Measurements from ENCODE around the gene TULP4.

The TULP4 gene

DNA sequence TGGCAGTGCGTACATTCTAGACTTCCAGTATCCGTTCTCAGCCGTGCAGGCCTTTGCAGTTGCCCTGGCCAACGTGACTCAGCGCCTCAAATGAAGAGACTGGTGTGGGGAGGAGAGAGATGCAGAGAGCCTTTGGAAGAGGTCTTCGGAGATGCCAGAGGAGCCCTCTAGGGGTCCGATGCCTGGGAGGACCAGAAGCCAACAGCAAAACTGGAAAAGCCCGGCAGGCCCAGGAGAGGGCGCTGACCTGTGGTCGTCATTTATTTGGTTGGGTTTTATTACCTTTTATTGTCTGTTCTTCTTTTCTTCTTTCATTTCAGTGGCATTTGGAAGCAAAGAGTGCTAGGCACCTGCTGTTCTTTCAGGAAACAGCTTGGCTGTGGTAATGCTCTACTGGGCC, 194.3 kb downstream of the TULP4 start:
- no peak overlapping the region for H3K14ac ChIP-seq (ENCODE audit: low read length)
- H4K91ac ChIP-seq (ENCODE audit: low read depth, low read length): no peak overlapping the region
- H3K4ac ChIP-seq (ENCODE audit: low read depth, low read length): no peak overlapping the region
- H3K4me3 ChIP-seq (ENCODE audit: low read depth, low read length): no peak overlapping the region
- H3K79me2 ChIP-seq (ENCODE audit: control insufficient read depth, insufficient read depth, low read length, poor library complexity): no peaks in the 10 kb centered on the region
- H4K8ac ChIP-seq (ENCODE audit: low read depth, low read length): no peak overlapping the region
- DNase-seq: no peak
- no peak overlapping the region for H2AFZ ChIP-seq (ENCODE audit: insufficient read depth, low read length, poor library complexity)
- no peaks in the 10 kb centered on the region for H3K9me3 ChIP-seq (ENCODE audit: insufficient read depth, low read depth, low read length)
- H3K4me2 ChIP-seq (ENCODE audit: low read length): no peak overlapping the region
- H3K79me1 ChIP-seq (ENCODE audit: low read length): no peaks in the 10 kb centered on the region
- no peak overlapping the region for H3K27ac ChIP-seq (ENCODE audit: low read depth, low read length)
- no peak overlapping the region for H2BK12ac ChIP-seq (ENCODE audit: low read length)
- H3K18ac ChIP-seq (ENCODE audit: low read length): no peak overlapping the region
- H3K23ac ChIP-seq (ENCODE audit: low read length): no peak overlapping the region
- no peak overlapping the region for H2AK5ac ChIP-seq (ENCODE audit: low read length)
- no CpG with 5 or more reads among the region's 10 CpGs for WGBS (ENCODE audit: extremely low coverage, insufficient coverage, insufficient read length)
- no peaks in the 10 kb centered on the region for H3K4me1 ChIP-seq (ENCODE audit: control insufficient read depth in 1 of 2, insufficient read depth in 2 of 2, low read length in 2 of 2)
- no peak overlapping the region for H2BK120ac ChIP-seq (ENCODE audit: insufficient read depth, low read length, poor library complexity)
- H3K27me3 ChIP-seq (ENCODE audit: insufficient read depth, low read length): no peaks in the 10 kb centered on the region
- H4K12ac ChIP-seq (ENCODE audit: low read depth, low read length): no peak overlapping the region
- no peak overlapping the region for H2BK5ac ChIP-seq (ENCODE audit: low read depth, low read length, poor library complexity)
- H3K9ac ChIP-seq (ENCODE audit: low read length): no peak overlapping the region
- H3K36me3 ChIP-seq (ENCODE audit: control insufficient read depth in 1 of 2, insufficient read depth in 2 of 2, low read length in 2 of 2): peaks cover 38 to 44% of the 10 kb centered on the region in 2 experiments

DNA sequence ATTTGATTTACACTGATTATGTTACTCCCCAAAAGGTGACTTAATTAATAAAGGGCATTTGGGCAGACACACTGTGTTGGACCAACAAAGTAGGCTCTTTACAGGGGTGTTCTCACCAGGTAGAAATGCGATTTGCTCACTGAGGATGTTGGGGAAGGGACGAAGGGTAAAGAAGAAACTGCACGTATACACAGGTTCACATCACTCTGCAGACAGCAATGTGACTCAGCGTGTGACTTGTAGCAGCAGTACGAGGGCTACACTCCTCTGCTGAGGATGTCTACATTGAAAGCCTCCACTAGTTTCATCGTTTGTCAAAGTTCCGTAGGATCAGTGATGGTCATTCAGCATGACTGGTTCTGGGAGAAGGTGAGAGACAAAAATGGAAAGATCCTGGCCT, 194.9 kb downstream of the TULP4 start:
- Histone ChIP-seq H3K4me3 (ENCODE audit: low read depth, low read length) (no peak overlapping the region), H3K79me1 (ENCODE audit: low read length) (no peaks in the 10 kb centered on the region), H3K4me1 (ENCODE audit: control insufficient read depth in 1 of 2, insufficient read depth in 2 of 2, low read length in 2 of 2) (no peaks in the 10 kb centered on the region), H2AFZ (ENCODE audit: insufficient read depth, low read length, poor library complexity) (no peak overlapping the region), H3K36me3 (ENCODE audit: control insufficient read depth in 1 of 2, insufficient read depth in 2 of 2, low read length in 2 of 2) (peaks cover 33 to 39% of the 10 kb centered on the region in 2 experiments), H3K4ac (ENCODE audit: low read depth, low read length) (no peak overlapping the region), H3K4me2 (ENCODE audit: low read length) (no peak overlapping the region), H4K12ac (ENCODE audit: low read depth, low read length) (no peak overlapping the region), H2BK120ac (ENCODE audit: insufficient read depth, low read length, poor library complexity) (no peak overlapping the region), H3K9me3 (ENCODE audit: insufficient read depth, low read depth, low read length) (no peaks in the 10 kb centered on the region), H3K23ac (ENCODE audit: low read length) (no peak overlapping the region), H3K14ac (ENCODE audit: low read length) (no peak overlapping the region), H3K18ac (ENCODE audit: low read length) (no peak overlapping the region), H4K8ac (ENCODE audit: low read depth, low read length) (no peak overlapping the region), H4K91ac (ENCODE audit: low read depth, low read length) (no peak overlapping the region), H2AK5ac (ENCODE audit: low read length) (no peak overlapping the region), H3K79me2 (ENCODE audit: control insufficient read depth, insufficient read depth, low read length, poor library complexity) (no peaks in the 10 kb centered on the region), H2BK12ac (ENCODE audit: low read length) (no peak overlapping the region), H2BK5ac (ENCODE audit: low read depth, low read length, poor library complexity) (no peak overlapping the region), H3K27ac (ENCODE audit: low read depth, low read length) (no peak overlapping the region), H3K9ac (ENCODE audit: low read length) (no peak overlapping the region), H3K27me3 (ENCODE audit: insufficient read depth, low read length) (no peaks in the 10 kb centered on the region)
- no CpG with 5 or more reads among the region's 7 CpGs for WGBS (ENCODE audit: extremely low coverage, insufficient coverage, insufficient read length)
- DNase-seq: no peak

GRCh38 chr6:158508450-158508849, 196.2 kb downstream of the TULP4 start:
- Histone ChIP-seq H4K91ac (ENCODE audit: low read depth, low read length) (no peak overlapping the region), H3K79me2 (ENCODE audit: control insufficient read depth, insufficient read depth, low read length, poor library complexity) (no peaks in the 10 kb centered on the region), H3K79me1 (ENCODE audit: low read length) (no peaks in the 10 kb centered on the region), H3K27ac (ENCODE audit: low read depth, low read length) (no peak overlapping the region), H2BK5ac (ENCODE audit: low read depth, low read length, poor library complexity) (no peak overlapping the region), H3K9ac (ENCODE audit: low read length) (no peak overlapping the region), H4K12ac (ENCODE audit: low read depth, low read length) (no peak overlapping the region), H3K9me3 (ENCODE audit: insufficient read depth, low read depth, low read length) (no peaks in the 10 kb centered on the region), H3K14ac (ENCODE audit: low read length) (no peak overlapping the region), H3K4me2 (ENCODE audit: low read length) (no peak overlapping the region), H3K27me3 (ENCODE audit: insufficient read depth, low read length) (no peaks in the 10 kb centered on the region), H2AFZ (ENCODE audit: insufficient read depth, low read length, poor library complexity) (no peak overlapping the region), H3K4me3 (ENCODE audit: low read depth, low read length) (no peak overlapping the region), H3K18ac (ENCODE audit: low read length) (no peak overlapping the region), H2BK120ac (ENCODE audit: insufficient read depth, low read length, poor library complexity) (no peak overlapping the region), H3K4ac (ENCODE audit: low read depth, low read length) (no peak overlapping the region), H3K4me1 (ENCODE audit: control insufficient read depth in 1 of 2, insufficient read depth in 2 of 2, low read length in 2 of 2) (no peaks in the 10 kb centered on the region), H2AK5ac (ENCODE audit: low read length) (no peak overlapping the region), H3K36me3 (ENCODE audit: control insufficient read depth in 1 of 2, insufficient read depth in 2 of 2, low read length in 2 of 2) (peaks cover 22 to 27% of the 10 kb centered on the region in 2 experiments), H4K8ac (ENCODE audit: low read depth, low read length) (no peak overlapping the region), H2BK12ac (ENCODE audit: low read length) (no peak overlapping the region), H3K23ac (ENCODE audit: low read length) (no peak overlapping the region)
- no peak for DNase-seq
- no CpG with 5 or more reads among the region's 5 CpGs for WGBS (ENCODE audit: extremely low coverage, insufficient coverage, insufficient read length)

GRCh38 chr6:158509465-158509864, 197.2 kb downstream of the TULP4 start:
- Histone ChIP-seq H4K91ac (ENCODE audit: low read depth, low read length) (no peak overlapping the region), H3K27ac (ENCODE audit: low read depth, low read length) (no peak overlapping the region), H2AFZ (ENCODE audit: insufficient read depth, low read length, poor library complexity) (no peak overlapping the region), H3K79me1 (ENCODE audit: low read length) (no peaks in the 10 kb centered on the region), H3K4me3 (ENCODE audit: low read depth, low read length) (peak overlapping the region; percentile 20), H3K4ac (ENCODE audit: low read depth, low read length) (no peak overlapping the region), H2BK120ac (ENCODE audit: insufficient read depth, low read length, poor library complexity) (no peak overlapping the region), H4K12ac (ENCODE audit: low read depth, low read length) (no peak overlapping the region), H3K14ac (ENCODE audit: low read length) (no peak overlapping the region), H3K79me2 (ENCODE audit: control insufficient read depth, insufficient read depth, low read length, poor library complexity) (no peaks in the 10 kb centered on the region), H3K36me3 (ENCODE audit: control insufficient read depth in 1 of 2, insufficient read depth in 2 of 2, low read length in 2 of 2) (peaks cover 18 to 23% of the 10 kb centered on the region in 2 experiments), H3K9me3 (ENCODE audit: insufficient read depth, low read depth, low read length) (no peaks in the 10 kb centered on the region), H3K27me3 (ENCODE audit: insufficient read depth, low read length) (no peaks in the 10 kb centered on the region), H3K4me2 (ENCODE audit: low read length) (no peak overlapping the region), H3K9ac (ENCODE audit: low read length) (no peak overlapping the region), H3K23ac (ENCODE audit: low read length) (no peak overlapping the region), H2BK12ac (ENCODE audit: low read length) (no peak overlapping the region), H4K8ac (ENCODE audit: low read depth, low read length) (no peak overlapping the region), H3K4me1 (ENCODE audit: control insufficient read depth in 1 of 2, insufficient read depth in 2 of 2, low read length in 2 of 2) (no peaks in the 10 kb centered on the region), H2AK5ac (ENCODE audit: low read length) (no peak overlapping the region), H3K18ac (ENCODE audit: low read length) (no peak overlapping the region), H2BK5ac (ENCODE audit: low read depth, low read length, poor library complexity) (no peak overlapping the region)
- WGBS (ENCODE audit: extremely low coverage, insufficient coverage, insufficient read length): no CpG with 5 or more reads among the region's 11 CpGs
- DNase-seq: no peak
